H1 (cell line): ENCODE data around the gene ADARB2. TPM values are rescaled to one million over a fixed set of nuclear protein-coding genes. Genes with fewer than 3 reads are reported as not detected.

Experiments used
- CTCF ChIA-PET: fragments of 300-600 bp; sonication (Branson Sonifier 250); formaldehyde crosslinking; loops from one replicate; lab custom pipeline; 2021; ENCODE audit not compliant: partially characterized antibody; lab: Charles Lee
- POLR2A ChIA-PET: fragments of 300-600 bp; sonication (Branson Sonifier 250); formaldehyde crosslinking; loops from one replicate; lab custom pipeline; 2021; ENCODE audit warnings: inconsistent platforms; ENCODE audit not compliant: partially characterized antibody; lab: Charles Lee
- DNase-seq, 2 experiments: peaks; one replicate each; pipeline versions ENCODE4 v3.0.0 to v3.0.0-alpha.2; 2010 to 2022; ENCODE audit warnings: low spot score in 2 of 2, low read depth in 1 of 2, mixed read lengths in 1 of 2
- FAIRE-seq: peaks from 2 replicates; lab custom pipeline; 2011; peaks lifted over from hg19 to GRCh38; lab: Jason Lieb, UNC
- H2AFZ ChIP-seq: 2 replicates; pipeline ENCODE4 v1.8.1; 2012; ENCODE audit warnings: low read length, inconsistent platforms
- H2AK5ac ChIP-seq: 2 replicates; pipeline ENCODE4 v1.6.1; 2013; ENCODE audit warnings: low read depth, low read length
- H2BK120ac ChIP-seq: replicated peaks from 2 replicates; pipeline ENCODE3; 2013; ENCODE audit warnings: low read depth, low read length, inconsistent platforms
- H2BK12ac ChIP-seq: 2 replicates; pipeline ENCODE4 v1.6.1; 2013; ENCODE audit warnings: low read depth, low read length
- H2BK15ac ChIP-seq: 2 replicates; pipeline ENCODE4 v1.6.1; 2013; ENCODE audit warnings: low read length
- H2BK20ac ChIP-seq: 2 replicates; pipeline ENCODE4 v1.6.1; 2013; ENCODE audit warnings: low read length
- H2BK5ac ChIP-seq: 2 replicates; pipeline ENCODE4 v1.6.1; 2013; ENCODE audit warnings: low read depth, low read length
- H3K14ac ChIP-seq: 2 replicates; pipeline ENCODE4 v1.6.1; 2013; ENCODE audit warnings: inconsistent platforms; ENCODE audit not compliant: insufficient read length
- H3K18ac ChIP-seq: 2 replicates; pipeline ENCODE4 v1.6.1; 2013; ENCODE audit warnings: low read length; ENCODE audit errors: extremely low read depth
- H3K23ac ChIP-seq: 2 replicates; pipeline ENCODE4 v1.6.1; 2013; ENCODE audit warnings: inconsistent platforms; ENCODE audit not compliant: insufficient read length
- H3K23me2 ChIP-seq: 2 replicates; pipeline ENCODE4 v1.6.1; 2013; ENCODE audit warnings: low read depth, low read length
- H3K27ac ChIP-seq: 2 replicates; pipeline ENCODE4 v1.6.1; 2011; ENCODE audit warnings: low read depth, low read length, inconsistent platforms
- H3K27me3 ChIP-seq, 4 experiments: replicated peaks in 1 of 4; 1 replicate in 1 of 4; 2 replicates in 3 of 4; pipeline versions ENCODE4 v1.6.1 to v1.8.1; 2011 to 2013; ENCODE audit warnings: low read length in 3 of 4, mild to moderate bottlenecking in 3 of 4, inconsistent platforms in 2 of 4, mixed read lengths in 2 of 4, moderate library complexity in 1 of 4; ENCODE audit not compliant: control insufficient read depth in 3 of 4, insufficient read depth in 3 of 4; ENCODE audit errors: extremely low read depth in 1 of 4
- H3K36me3 ChIP-seq, 4 experiments: 2 replicates each; pipeline versions ENCODE4 v1.6.1 to v1.8.1; 2011 to 2013; ENCODE audit warnings: mild to moderate bottlenecking in 4 of 4, low read length in 3 of 4, moderate library complexity in 2 of 4, control low read depth in 1 of 4, inconsistent platforms in 1 of 4; ENCODE audit not compliant: insufficient read depth in 4 of 4, control insufficient read depth in 2 of 4
- H3K4ac ChIP-seq: replicated peaks from 2 replicates; pipeline ENCODE3; 2013; ENCODE audit warnings: low read length, low read depth, mixed read lengths, inconsistent platforms; ENCODE audit not compliant: insufficient read length
- H3K4me1 ChIP-seq, 4 experiments: replicated peaks in 1 of 4; 1 replicate in 1 of 4; 2 replicates in 3 of 4; pipeline versions ENCODE4 v1.6.1 to v1.8.1; 2011 to 2013; ENCODE audit warnings: low read length in 3 of 4, inconsistent platforms in 2 of 4, mixed read lengths in 1 of 4; ENCODE audit not compliant: insufficient read depth in 4 of 4, control insufficient read depth in 3 of 4
- H3K4me2 ChIP-seq, 2 experiments: 2 replicates each; pipeline versions ENCODE4 v1.6.1 to v1.8.1; 2011 to 2013; ENCODE audit warnings: low read depth in 2 of 2, low read length in 2 of 2, control low read depth in 1 of 2, inconsistent platforms in 1 of 2, mild to moderate bottlenecking in 1 of 2; ENCODE audit not compliant: insufficient read depth in 1 of 2
- H3K4me3 ChIP-seq, 4 experiments: fragments of 200-600, 300-600 bp in 1 of 4; sonication (generic), shearing (Covaris generic), sonication (Bioruptor Twin) in 1 of 4; 2 replicates each; pipeline versions ENCODE4 v1.5.1 to v1.8.1; 2011 to 2016; ENCODE audit warnings: low read length in 4 of 4, low read depth in 3 of 4, control low read depth in 2 of 4, inconsistent platforms in 2 of 4, mild to moderate bottlenecking in 2 of 4, mixed read lengths in 1 of 4, moderate library complexity in 1 of 4; ENCODE audit not compliant: insufficient read depth in 2 of 4; ENCODE audit errors: extremely low read depth in 1 of 4
- H3K56ac ChIP-seq: replicated peaks from 2 replicates; pipeline ENCODE3; 2013; ENCODE audit warnings: low read depth, mild to moderate bottlenecking, mixed read lengths, low read length, inconsistent platforms; ENCODE audit not compliant: insufficient read length
- H3K79me1 ChIP-seq: 2 replicates; pipeline ENCODE4 v1.6.1; 2013; ENCODE audit warnings: low read depth, low read length, control low read depth
- H3K79me2 ChIP-seq, 2 experiments: 2 replicates each; pipeline versions ENCODE4 v1.6.1 to v1.8.1; 2012 to 2013; ENCODE audit warnings: low read length in 2 of 2, mild to moderate bottlenecking in 2 of 2, inconsistent platforms in 1 of 2; ENCODE audit not compliant: insufficient read depth in 2 of 2, control insufficient read depth in 1 of 2
- H3K9ac ChIP-seq, 4 experiments: replicated peaks in 1 of 4; 1 replicate in 1 of 4; 2 replicates in 3 of 4; pipeline versions ENCODE4 v1.6.1 to v1.8.1; 2011 to 2013; ENCODE audit warnings: low read depth in 3 of 4, low read length in 3 of 4, control low read depth in 2 of 4, mild to moderate bottlenecking in 2 of 4, moderate library complexity in 2 of 4, inconsistent platforms in 1 of 4; ENCODE audit errors: extremely low read depth in 1 of 4
- H3K9me3 ChIP-seq, 2 experiments: 2 replicates each; pipeline versions ENCODE4 v1.6.1 to v1.8.1; 2012 to 2013; ENCODE audit warnings: mild to moderate bottlenecking in 2 of 2, moderate library complexity in 2 of 2, control low read depth in 1 of 2, inconsistent platforms in 1 of 2, low read depth in 1 of 2, low read length in 1 of 2, mixed read lengths in 1 of 2; ENCODE audit not compliant: insufficient read depth in 2 of 2
- H4K20me1 ChIP-seq, 2 experiments: replicated peaks in 1 of 2; 2 replicates each; pipeline versions ENCODE3 to v1.8.1; 2011 to 2013; ENCODE audit warnings: inconsistent platforms in 2 of 2, low read length in 2 of 2, mild to moderate bottlenecking in 1 of 2; ENCODE audit not compliant: insufficient read depth in 2 of 2, control insufficient read depth in 1 of 2
- H4K5ac ChIP-seq: 2 replicates; pipeline ENCODE4 v1.6.1; 2013; ENCODE audit warnings: low read length, low read depth, mixed read lengths, inconsistent platforms; ENCODE audit not compliant: insufficient read length
- H4K8ac ChIP-seq: 2 replicates; pipeline ENCODE4 v1.8.0; 2013; ENCODE audit warnings: mild to moderate bottlenecking, moderate library complexity, low read length, inconsistent platforms; ENCODE audit not compliant: insufficient read depth; ENCODE audit errors: extremely low read depth
- H4K91ac ChIP-seq: replicated peaks from 2 replicates; pipeline ENCODE3; 2013; ENCODE audit warnings: low read length, mixed read lengths, inconsistent platforms; ENCODE audit not compliant: insufficient read length
- CHD2 ChIP-seq: IDR thresholded peaks from 2 replicates; pipeline ENCODE4 v1.6.1; 2012; ENCODE audit warnings: low read length, improper control_type of control experiment
- EZH2 ChIP-seq: fragments of 200-600 bp; sonication (generic); IDR thresholded peaks from 2 replicates; pipeline ENCODE4 v1.7.1; 2012; ENCODE audit warnings: low read depth, mild to moderate bottlenecking, moderate library complexity, low read length, inconsistent platforms; ENCODE audit not compliant: severe bottlenecking
- MAFK ChIP-seq: IDR thresholded peaks from 2 replicates; pipeline ENCODE4 v1.6.1; 2012; ENCODE audit warnings: low read depth, mild to moderate bottlenecking, improper control_type of control experiment, low read length
- RNF2 ChIP-seq: fragments of 200-900, 300-1000 bp; sonication (generic); IDR thresholded peaks from 2 replicates; pipeline ENCODE4 v1.7.1; 2016; ENCODE audit warnings: borderline replicate concordance, low read depth, mild to moderate bottlenecking, antibody characterized with exemption, low read length; ENCODE audit not compliant: poor library complexity, severe bottlenecking; ENCODE audit errors: missing control alignments
- RXRA ChIP-seq: IDR thresholded peaks from 2 replicates; pipeline ENCODE4 v1.6.1; 2011; ENCODE audit warnings: low read depth, mild to moderate bottlenecking, low read length, moderate library complexity; ENCODE audit not compliant: insufficient read depth
- SIN3A ChIP-seq, 2 experiments: IDR thresholded peaks in 1 of 2; conservative IDR thresholded peaks in 1 of 2; 2 replicates each; pipeline ENCODE4 v1.6.1; 2011 to 2012; ENCODE audit warnings: low read length in 2 of 2, improper control_type of control experiment in 1 of 2, low read depth in 1 of 2, mild to moderate bottlenecking in 1 of 2
- SUZ12 ChIP-seq: fragments of 200-600 bp; sonication (generic); IDR thresholded peaks from 2 replicates; pipeline ENCODE4 v1.6.1; 2012; ENCODE audit warnings: mild to moderate bottlenecking, inconsistent platforms, low read length, moderate library complexity, mixed read lengths
- WGBS, 2 experiments: shearing (Covaris generic) in 1 of 2; methylation state at CpG; one replicate each; pipeline versions ENCODE4 v1.1.6 to v1.1.7; 2013 to 2015; ENCODE audit warnings: low lambda C conversion rate in 2 of 2, mixed read lengths in 2 of 2, inconsistent platforms in 1 of 2, low coverage in 1 of 2, missing lambda C conversion rate in 1 of 2; ENCODE audit not compliant: insufficient replicate concordance in 2 of 2, insufficient coverage in 1 of 2, insufficient read length in 1 of 2; ENCODE audit errors: extremely low coverage in 1 of 2, missing lambda C conversion rate in 1 of 2; 5-methylcytosine and 5-hydroxymethylcytosine counted together
- polyA plus RNA-seq, 7 experiments: library from polyadenylated mRNA; depleted of rRNA in 3 of 7; stranded (reverse) in 5 of 7; unstranded in 2 of 7; fragments of >200 nt in 5 of 7; fragments of 200-250 nt in 2 of 7; gene quantifications; 1 replicate in 5 of 7; 2 replicates in 1 of 7; 4 replicates in 1 of 7; pipeline versions ENCODE4 v1.2.1 to v1.2.3, GENCODE V29; 2011 to 2013; ENCODE audit warnings: missing spikeins in 2 of 7, mixed read lengths in 2 of 7
- total RNA-seq: library from RNA; stranded (reverse); fragmentation: NEBNext Ultra II Directional; extraction: Animal tissue kit (Norgen Biotek cat#: 25700); gene quantifications from 2 replicates; pipeline ENCODE4 v1.2.1, GENCODE V29; 2021
- TF ChIP-seq, protein P1 (sequence below): IDR thresholded peaks from 2 replicates; pipeline ENCODE4 v1.6.1; 2012; ENCODE audit warnings: low read length, inconsistent platforms
- TF ChIP-seq, protein P2 (sequence below): IDR thresholded peaks from 2 replicates; pipeline ENCODE4 v1.6.1; 2011; ENCODE audit warnings: low read length, improper control_type of control experiment

ADARB2 gene
- total and polyA plus RNA-seq, 2 of the 8 experiments (the other 6 are each of a cell fraction or from before 2014, with no cell fraction given) = 2.2 to 2.8 TPM

DNA sequence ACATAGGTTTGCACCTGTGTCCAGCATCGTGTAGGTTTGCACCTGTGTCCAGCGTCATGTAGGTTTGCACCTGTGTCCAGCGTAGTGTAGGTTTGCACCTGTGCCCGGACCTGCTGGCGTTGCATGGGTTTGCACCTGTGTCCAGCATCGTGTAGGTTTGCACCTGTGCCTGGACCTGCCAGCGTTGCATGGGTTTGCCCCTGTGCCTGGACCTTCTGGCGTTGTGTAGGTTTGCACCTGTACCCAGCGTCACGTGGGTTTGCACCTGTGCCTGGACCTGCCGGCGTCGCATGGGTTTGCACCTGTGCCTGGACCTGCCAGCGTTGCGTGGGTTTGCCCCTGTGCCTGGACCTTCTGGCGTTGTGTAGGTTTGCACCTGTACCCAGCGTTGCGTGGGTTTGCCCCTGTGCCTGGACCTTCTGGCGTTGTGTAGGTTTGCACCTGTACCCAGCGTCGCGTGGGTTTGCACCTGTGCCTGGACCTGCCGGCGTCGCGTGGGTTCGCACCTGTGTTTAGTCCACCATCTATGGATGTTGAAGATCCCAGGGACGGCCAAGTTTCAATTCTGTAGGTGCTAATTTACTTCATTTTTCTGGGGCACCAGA, 523.2 kb downstream of the ADARB2 start:
- ChIA-PET CTCF (interaction anchor here (0.6 kb wide), 1 partner anchor 106 kb away, joined by 3 read pairs; no protein-coding TSS in a partner anchor), POLR2A (interaction anchor here (1.0 kb wide), 1 partner anchor 27 kb away, joined by 3 read pairs; no protein-coding TSS in a partner anchor)
- peaks cover 2% of the 10 kb centered on the region; the same call in 1 of the 2 replicates for H3K23me2 ChIP-seq
- H3K27me3 ChIP-seq = no peaks in the 10 kb centered on the region
- H3K79me1 ChIP-seq = no peaks in the 10 kb centered on the region
- no peak overlapping the region for H4K91ac ChIP-seq
- no peaks in the 10 kb centered on the region for H3K36me3 ChIP-seq
- WGBS, 2 experiments = 90% methylated on average over 28 of the region's 28 CpGs; no CpG with 5 or more reads in 1 of the 2 experiments
- FAIRE-seq (no peak), DNase-seq (no peak)
- no peak overlapping the region for H3K23ac ChIP-seq
- no peak overlapping the region for H3K27ac ChIP-seq
- H3K9ac ChIP-seq = no peak overlapping the region
- H2BK15ac ChIP-seq = no peak overlapping the region
- H4K8ac ChIP-seq = no peak overlapping the region
- H2BK120ac ChIP-seq = no peak overlapping the region
- no peak overlapping the region for H3K18ac ChIP-seq
- no peaks in the 10 kb centered on the region for H3K4me1 ChIP-seq
- H2BK12ac ChIP-seq = no peak overlapping the region
- no peak overlapping the region for H2AFZ ChIP-seq
- no peak overlapping the region for H3K4me3 ChIP-seq
- no peak overlapping the region for H3K4me2 ChIP-seq
- no peak overlapping the region for H3K14ac ChIP-seq
- no peak overlapping the region for H2BK20ac ChIP-seq
- H4K20me1 ChIP-seq = peaks cover 0 to 5% of the 10 kb centered on the region in 2 experiments
- H2AK5ac ChIP-seq = no peak overlapping the region
- H3K79me2 ChIP-seq = no peaks in the 10 kb centered on the region
- H4K5ac ChIP-seq = no peak overlapping the region
- no peak overlapping the region for H2BK5ac ChIP-seq
- H3K9me3 ChIP-seq = no peaks in the 10 kb centered on the region
- no peak overlapping the region for H3K4ac ChIP-seq
- H3K56ac ChIP-seq = no peak overlapping the region
- TF ChIP-seq SUZ12 (no peak), RNF2 (no peak), SIN3A (conservative IDR thresholded peaks at IDR 0.05 in 1 of 2, IDR thresholded peaks at IDR 0.05 in 1 of 2; ENCODE audit: low read depth in 1 of 2, low read length in 2 of 2) (no peak), RXRA (no peak), CHD2 (no peak), MAFK (no peak), EZH2 (no peak)
- TF ChIP-seq, protein P1, sequence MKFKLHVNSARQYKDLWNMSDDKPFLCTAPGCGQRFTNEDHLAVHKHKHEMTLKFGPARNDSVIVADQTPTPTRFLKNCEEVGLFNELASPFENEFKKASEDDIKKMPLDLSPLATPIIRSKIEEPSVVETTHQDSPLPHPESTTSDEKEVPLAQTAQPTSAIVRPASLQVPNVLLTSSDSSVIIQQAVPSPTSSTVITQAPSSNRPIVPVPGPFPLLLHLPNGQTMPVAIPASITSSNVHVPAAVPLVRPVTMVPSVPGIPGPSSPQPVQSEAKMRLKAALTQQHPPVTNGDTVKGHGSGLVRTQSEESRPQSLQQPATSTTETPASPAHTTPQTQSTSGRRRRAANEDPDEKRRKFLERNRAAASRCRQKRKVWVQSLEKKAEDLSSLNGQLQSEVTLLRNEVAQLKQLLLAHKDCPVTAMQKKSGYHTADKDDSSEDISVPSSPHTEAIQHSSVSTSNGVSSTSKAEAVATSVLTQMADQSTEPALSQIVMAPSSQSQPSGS = no peak
- TF ChIP-seq, protein P2, sequence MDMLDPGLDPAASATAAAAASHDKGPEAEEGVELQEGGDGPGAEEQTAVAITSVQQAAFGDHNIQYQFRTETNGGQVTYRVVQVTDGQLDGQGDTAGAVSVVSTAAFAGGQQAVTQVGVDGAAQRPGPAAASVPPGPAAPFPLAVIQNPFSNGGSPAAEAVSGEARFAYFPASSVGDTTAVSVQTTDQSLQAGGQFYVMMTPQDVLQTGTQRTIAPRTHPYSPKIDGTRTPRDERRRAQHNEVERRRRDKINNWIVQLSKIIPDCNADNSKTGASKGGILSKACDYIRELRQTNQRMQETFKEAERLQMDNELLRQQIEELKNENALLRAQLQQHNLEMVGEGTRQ = no peak
